H9 (cell line): ENCODE measurements around the gene CLDN2. TPM values are rescaled to one million over a fixed set of nuclear protein-coding genes. Genes with fewer than 3 reads are reported as not detected.

Experiments used
- DNase-seq: peaks from one replicate; pipeline ENCODE4 v3.0.0-alpha.2; 2017
- H2AFZ ChIP-seq: one replicate; pipeline ENCODE4 v1.6.1; 2013; ENCODE audit warnings: mild to moderate bottlenecking, low read length, control low read depth, moderate library complexity
- H2AK5ac ChIP-seq: 2 replicates; pipeline ENCODE4 v1.6.1; 2013; ENCODE audit warnings: low read length, control low read depth, mixed read lengths; ENCODE audit not compliant: insufficient read length
- H2BK120ac ChIP-seq: one replicate; pipeline ENCODE4 v1.6.1; 2013; ENCODE audit warnings: low read depth, mild to moderate bottlenecking, low read length, control low read depth, inconsistent platforms; ENCODE audit not compliant: poor library complexity, severe bottlenecking
- H2BK12ac ChIP-seq: 2 replicates; pipeline ENCODE4 v1.6.1; 2013; ENCODE audit warnings: low read length, control low read depth, mixed read lengths, low read depth; ENCODE audit not compliant: insufficient read length
- H2BK15ac ChIP-seq: 2 replicates; pipeline ENCODE4 v1.6.1; 2013; ENCODE audit warnings: low read depth, low read length, control low read depth
- H2BK20ac ChIP-seq: one replicate; pipeline ENCODE4 v1.6.1; 2013; ENCODE audit warnings: low read depth, mild to moderate bottlenecking, low read length, control low read depth, inconsistent platforms; ENCODE audit not compliant: poor library complexity, severe bottlenecking
- H2BK5ac ChIP-seq: 2 replicates; pipeline ENCODE4 v1.6.1; 2013; ENCODE audit warnings: low read length, control low read depth, mixed read lengths; ENCODE audit not compliant: insufficient read length
- H3K14ac ChIP-seq: 2 replicates; pipeline ENCODE4 v1.6.1; 2013; ENCODE audit warnings: low read length, control low read depth; ENCODE audit not compliant: insufficient read depth
- H3K18ac ChIP-seq: 2 replicates; pipeline ENCODE4 v1.6.1; 2013; ENCODE audit warnings: low read depth, mild to moderate bottlenecking, mixed read lengths, low read length, control low read depth; ENCODE audit not compliant: insufficient read length
- H3K23ac ChIP-seq: 2 replicates; pipeline ENCODE4 v1.6.1; 2013; ENCODE audit warnings: low read length, control low read depth, mixed read lengths, low read depth; ENCODE audit not compliant: insufficient read length
- H3K23me2 ChIP-seq: 2 replicates; pipeline ENCODE4 v1.6.1; 2013; ENCODE audit warnings: low read depth, mild to moderate bottlenecking, mixed read lengths, low read length, control low read depth; ENCODE audit not compliant: insufficient read length, poor library complexity, severe bottlenecking
- H3K27ac ChIP-seq: 2 replicates; pipeline ENCODE4 v1.5.1; 2013; ENCODE audit warnings: low read length, control low read depth, mixed read lengths, low read depth; ENCODE audit not compliant: insufficient read length
- H3K27me3 ChIP-seq: 2 replicates; pipeline ENCODE4 v1.6.1; 2013; ENCODE audit warnings: low read length, control low read depth, inconsistent platforms; ENCODE audit not compliant: insufficient read depth
- H3K4ac ChIP-seq: 2 replicates; pipeline ENCODE4 v1.6.1; 2013; ENCODE audit warnings: low read depth, mild to moderate bottlenecking, control low read depth, inconsistent platforms, low read length, moderate library complexity
- H3K4me1 ChIP-seq: 2 replicates; pipeline ENCODE4 v1.6.1; 2013; ENCODE audit warnings: low read length, control low read depth, inconsistent platforms; ENCODE audit not compliant: insufficient read depth
- H3K4me2 ChIP-seq: 2 replicates; pipeline ENCODE4 v1.6.1; 2013; ENCODE audit warnings: low read length, control low read depth, mixed read lengths; ENCODE audit not compliant: insufficient read length, insufficient read depth
- H3K56ac ChIP-seq: 2 replicates; pipeline ENCODE4 v1.6.1; 2013; ENCODE audit warnings: low read depth, mild to moderate bottlenecking, mixed read lengths, low read length, control low read depth; ENCODE audit not compliant: insufficient read length
- H3K79me1 ChIP-seq: 2 replicates; pipeline ENCODE4 v1.6.1; 2013; ENCODE audit warnings: low read depth, mild to moderate bottlenecking, moderate library complexity, low read length, control low read depth, inconsistent platforms; ENCODE audit not compliant: insufficient read depth, poor library complexity, severe bottlenecking
- H3K79me2 ChIP-seq: 2 replicates; pipeline ENCODE4 v1.6.1; 2013; ENCODE audit warnings: low read length, control low read depth, inconsistent platforms; ENCODE audit not compliant: insufficient read depth
- H3K9ac ChIP-seq: 2 replicates; pipeline ENCODE4 v1.6.1; 2013; ENCODE audit warnings: low read length, control low read depth, mixed read lengths; ENCODE audit not compliant: insufficient read length; ENCODE audit errors: extremely low read depth
- H3K9me3 ChIP-seq: one replicate; pipeline ENCODE4 v1.6.1; 2013; ENCODE audit warnings: low read depth, low read length, inconsistent platforms; ENCODE audit not compliant: control insufficient read depth
- H3T11ph ChIP-seq: one replicate; pipeline ENCODE4 v1.6.1; 2013; ENCODE audit warnings: mild to moderate bottlenecking, low read length, control low read depth, inconsistent platforms
- H4K20me1 ChIP-seq: one replicate; pipeline ENCODE4 v1.6.1; 2013; ENCODE audit not compliant: control insufficient read depth, insufficient read length, insufficient read depth
- H4K5ac ChIP-seq: 2 replicates; pipeline ENCODE4 v1.6.1; 2013; ENCODE audit warnings: low read depth, mild to moderate bottlenecking, mixed read lengths, low read length, control low read depth; ENCODE audit not compliant: insufficient read length
- H4K8ac ChIP-seq: replicated peaks from 2 replicates; pipeline ENCODE4 v1.6.1; 2013; ENCODE audit warnings: low read length, control low read depth, mixed read lengths, low read depth; ENCODE audit not compliant: insufficient read length
- H4K91ac ChIP-seq: 2 replicates; pipeline ENCODE4 v1.6.1; 2013; ENCODE audit warnings: low read depth, mild to moderate bottlenecking, moderate library complexity, mixed read lengths, low read length, control low read depth; ENCODE audit not compliant: insufficient read length
- H3K27ac Mint-ChIP-seq, 3 experiments: 2 replicates in 2 of 3; 3 replicates in 1 of 3; pipeline ENCODE4 v1.8.0; 2020 to 2021; ENCODE audit warnings: mixed read lengths in 3 of 3, mild to moderate bottlenecking in 1 of 3, moderate library complexity in 1 of 3
- H3K27me3 Mint-ChIP-seq: 2 replicates; pipeline ENCODE4 v1.8.0; 2021; ENCODE audit warnings: low read depth, mild to moderate bottlenecking, moderate library complexity, mixed read lengths
- H3K36me3 Mint-ChIP-seq, 3 experiments: 2 replicates in 2 of 3; 3 replicates in 1 of 3; pipeline ENCODE4 v1.8.0; 2020 to 2021; ENCODE audit warnings: low read depth in 3 of 3, mixed read lengths in 3 of 3; ENCODE audit not compliant: insufficient read depth in 1 of 3
- H3K4me1 Mint-ChIP-seq, 2 experiments: 2 replicates each; pipeline ENCODE4 v1.8.0; 2020; ENCODE audit warnings: mixed read lengths in 2 of 2
- H3K4me3 Mint-ChIP-seq, 2 experiments: 2 replicates in 1 of 2; 3 replicates in 1 of 2; pipeline ENCODE4 v1.8.0; 2020 to 2021; ENCODE audit warnings: mild to moderate bottlenecking in 2 of 2, mixed read lengths in 2 of 2, moderate library complexity in 1 of 2
- H3K9me3 Mint-ChIP-seq, 2 experiments: 2 replicates in 1 of 2; 3 replicates in 1 of 2; pipeline ENCODE4 v1.8.0; 2020; ENCODE audit warnings: mild to moderate bottlenecking in 2 of 2, mixed read lengths in 2 of 2, moderate library complexity in 1 of 2
- CTCF ChIP-seq: fragments of 200-600 bp; sonication (generic); conservative IDR thresholded peaks from 3 replicates; pipeline ENCODE4 v1.8.0; 2021; ENCODE audit warnings: antibody characterized with exemption, mild to moderate bottlenecking
- WGBS: extraction: QIAGEN DNeasy Blood & Tissue Kit; methylation state at CpG from one replicate; pipeline ENCODE4 v1.1.7; 2013; ENCODE audit warnings: missing lambda C conversion rate, low lambda C conversion rate, mixed read lengths; ENCODE audit not compliant: insufficient read length; ENCODE audit errors: extremely low coverage; 5-methylcytosine and 5-hydroxymethylcytosine counted together
- total RNA-seq: library from RNA; stranded (reverse); gene quantifications from 2 replicates; pipeline ENCODE4 v1.2.1, GENCODE V29; 2021

Gene CLDN2
- total RNA-seq, 1 experiment from 2014 or later = not detected

GRCh38 chrX:106927023-106927422 is 6.8 kb downstream of the CLDN2 start:
- no peak overlapping the region for H3K56ac ChIP-seq
- H3T11ph ChIP-seq = no peak overlapping the region
- Mint-ChIP-seq H3K4me1 (no peaks in the 10 kb centered on the region), H3K4me3 (no peak overlapping the region), H3K27me3 (no peaks in the 10 kb centered on the region; the same call in 1 of the 2 replicates), H3K9me3 (peaks cover 0 to 12% of the 10 kb centered on the region in 2 experiments; a peak in 2 of 5 replicates), H3K27ac (no peak overlapping the region), H3K36me3 (no peaks in the 10 kb centered on the region)
- no peak overlapping the region for H2BK120ac ChIP-seq
- H2BK15ac ChIP-seq = no peak overlapping the region
- no peak overlapping the region for H3K4me2 ChIP-seq
- no peak overlapping the region for H3K9ac ChIP-seq
- H3K9me3 ChIP-seq = no peaks in the 10 kb centered on the region
- H4K20me1 ChIP-seq = no peaks in the 10 kb centered on the region
- no peak for TF ChIP-seq CTCF
- H3K79me1 ChIP-seq = no peaks in the 10 kb centered on the region
- no peak overlapping the region for H3K14ac ChIP-seq
- H3K79me2 ChIP-seq = no peaks in the 10 kb centered on the region
- DNase-seq = no peak
- no peak overlapping the region for H3K23ac ChIP-seq
- no peaks in the 10 kb centered on the region for H3K23me2 ChIP-seq
- no peak overlapping the region for H2BK12ac ChIP-seq
- no peak overlapping the region for H2BK20ac ChIP-seq
- no peak overlapping the region for H4K91ac ChIP-seq
- no peak overlapping the region for H4K8ac ChIP-seq
- no peaks in the 10 kb centered on the region for H3K27me3 ChIP-seq
- H4K5ac ChIP-seq = no peak overlapping the region
- no peak overlapping the region for H2AFZ ChIP-seq
- H3K4me1 ChIP-seq = no peaks in the 10 kb centered on the region
- no peak overlapping the region for H3K27ac ChIP-seq
- no peak overlapping the region for H3K4ac ChIP-seq
- H3K18ac ChIP-seq = no peak overlapping the region
- H2BK5ac ChIP-seq = no peak overlapping the region
- H2AK5ac ChIP-seq = no peak overlapping the region
- WGBS = no CpG with 5 or more reads among the region's 3 CpGs
